T-helper 2 cell treated with Interferon-gamma antibody and Interleukin-4, amounts not matched to agents 100 ng/mL and 5 ng/mL, for 36 hours (primary cell): Measurements from ENCODE around the gene SPATA6. TPM values are rescaled to one million over a fixed set of nuclear protein-coding genes. Genes with fewer than 3 reads are reported as not detected.
"Not testable (repeated sequence)": the region's sequence is repeated elsewhere in the genome, so short reads cannot be mapped to it uniquely, and the experiment has no call there.

Experiments used
- intact Hi-C: fragments of 100-400 bp; cut with micrococcal nuclease; formaldehyde crosslinking; loops from one replicate; pipeline ENCODE4 v1.15.1; 2023
- total RNA-seq: library from RNA; stranded (reverse); gene quantifications from 2 replicates; pipeline ENCODE4 v1.2.3, GENCODE V29; 2022

Gene SPATA6
- 0.27 and 0.52 TPM in 2 replicates for total RNA-seq

GRCh38 chr1:48471691-48472576, at the start of gene SPATA6:
Gene SPATA6, minus strand, starts transcription at chr1:48472204. Its CDS starts 196 bp downstream, at chr1:48472008.
- intact Hi-C loops: loop anchor here (1.0 kb wide), 1 partner anchor 26 kb away; no protein-coding TSS in a partner anchor

DNA sequence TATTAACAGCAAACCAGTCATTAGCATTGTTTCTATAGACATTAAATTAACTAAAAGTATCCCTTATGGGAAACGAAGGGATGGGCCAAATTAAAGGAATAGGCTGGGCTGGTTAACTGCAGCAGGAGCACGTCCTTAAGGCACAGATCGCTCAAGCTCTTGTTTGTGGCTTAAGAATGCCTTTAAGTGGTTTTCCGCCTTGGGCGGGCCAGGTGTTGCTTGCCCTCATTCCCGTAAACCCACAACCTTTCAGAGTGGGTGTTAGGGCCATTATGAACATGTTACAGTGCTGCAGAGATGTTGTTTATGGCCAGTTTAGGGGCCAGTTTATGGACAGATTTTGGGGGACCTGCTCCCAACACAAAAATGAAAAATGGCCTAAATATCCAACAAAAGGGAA, 47.9 kb upstream of the SPATA6 start:
- intact Hi-C loops: not testable (repeated sequence)

GRCh38 chr1:48506870-48507269, 34.9 kb upstream of the SPATA6 start:
- intact Hi-C loops: no loop called here

GRCh38 chr1:48500541-48501450, 28.8 kb upstream of the SPATA6 start:
- intact Hi-C loops: no loop called here

GRCh38 chr1:48499211-48499735, 27.3 kb upstream of the SPATA6 start:
- intact Hi-C loops: loop anchor here (5.0 kb wide), 1 partner anchor 392 kb away; no protein-coding TSS in a partner anchor

- intact Hi-C loops: loop anchor here (1.0 to 5.0 kb wide), 2 partner anchors 26 to 391 kb away; partner anchors contain the start of gene SPATA6
Observed at GRCh38 chr1:48498096-48498791, 26.2 kb upstream of the SPATA6 start.

- intact Hi-C loops: loop anchor here (5.0 kb wide), 1 partner anchor 389 kb away; no protein-coding TSS in a partner anchor
Observed at GRCh38 chr1:48495911-48496310, 23.9 kb upstream of the SPATA6 start.

DNA sequence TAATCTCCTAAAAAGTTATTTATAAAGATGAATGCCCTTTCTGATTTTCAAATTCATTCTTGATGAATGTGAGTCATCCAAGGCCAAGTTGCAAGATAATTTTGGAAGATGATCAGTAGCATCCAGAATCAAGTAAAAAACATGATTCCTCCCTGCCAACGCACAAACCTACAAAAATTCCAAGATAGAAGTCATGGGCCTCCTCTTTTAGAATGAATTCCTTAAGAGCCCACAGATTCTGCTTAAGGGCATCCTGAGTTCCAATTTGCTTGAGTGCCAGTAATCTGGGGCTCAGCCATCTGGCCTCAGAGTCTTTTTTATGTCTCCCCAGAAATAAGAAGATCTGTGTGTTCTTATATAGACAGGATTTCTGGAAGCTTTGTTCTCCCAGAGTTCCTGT, 23.2 kb upstream of the SPATA6 start:
- intact Hi-C loops: loop anchor here (5.0 kb wide), 1 partner anchor 388 kb away; no protein-coding TSS in a partner anchor

DNA sequence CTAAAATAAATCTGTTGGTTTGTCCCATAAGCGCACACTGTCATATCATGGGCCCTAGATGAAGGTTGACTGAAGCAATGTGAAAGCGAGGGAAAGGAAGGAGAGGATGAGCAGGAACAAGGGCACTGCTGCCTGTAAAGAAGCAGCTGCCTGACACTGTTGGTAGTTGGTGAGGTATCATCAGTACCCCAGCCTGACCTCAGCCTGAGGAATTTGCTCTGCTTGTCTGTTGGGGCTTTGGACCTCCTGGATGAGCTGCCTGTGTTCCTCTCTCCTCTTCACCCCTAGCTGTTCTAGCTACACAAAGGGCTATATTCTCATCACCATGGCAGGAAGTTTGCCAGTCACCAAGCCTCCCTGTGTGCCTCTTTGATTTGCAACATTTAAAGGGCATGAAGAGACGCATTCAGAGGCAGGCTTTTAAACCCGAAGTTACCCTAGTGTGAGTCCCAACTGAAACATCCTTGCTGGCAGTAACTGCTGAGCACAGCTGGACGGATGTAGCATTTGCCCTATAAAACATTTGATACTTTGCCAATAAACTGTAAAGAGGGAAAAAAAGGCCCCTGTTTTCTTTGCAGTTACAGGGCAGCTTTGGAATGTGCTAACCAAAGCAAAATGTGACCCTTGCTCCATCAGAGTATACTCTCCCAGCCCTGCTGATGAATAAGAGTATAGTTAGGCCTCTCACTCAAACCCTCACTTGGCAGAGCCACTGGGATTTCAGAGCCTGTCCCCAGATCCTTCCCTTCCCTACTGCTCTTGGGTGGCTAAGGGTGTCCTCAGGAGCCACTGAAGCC, 22.2 kb upstream of the SPATA6 start:
- intact Hi-C loops: no loop called here

- intact Hi-C loops: no loop called here
Observed at GRCh38 chr1:48493041-48493440, 21.0 kb upstream of the SPATA6 start.

DNA sequence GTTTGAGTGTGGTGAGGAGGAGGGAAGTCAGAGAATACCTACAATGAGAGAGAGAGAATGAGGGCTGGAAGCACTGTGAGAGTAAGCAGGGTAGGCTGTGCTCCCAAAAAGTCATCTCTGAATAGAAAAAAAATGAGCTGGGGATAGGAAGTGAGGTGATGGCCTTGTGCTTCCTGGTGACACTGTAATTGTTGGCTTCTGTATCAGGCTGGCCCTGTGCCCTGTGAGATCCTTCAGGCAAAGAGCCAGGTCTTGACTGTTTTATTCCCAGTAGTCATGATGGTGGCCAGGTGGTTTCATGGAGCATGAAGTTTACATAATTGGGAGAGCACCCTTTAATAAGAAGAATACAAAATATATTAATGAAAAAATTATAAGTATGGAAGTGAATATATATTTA, 20.4 kb upstream of the SPATA6 start:
- intact Hi-C loops: no loop called here

DNA sequence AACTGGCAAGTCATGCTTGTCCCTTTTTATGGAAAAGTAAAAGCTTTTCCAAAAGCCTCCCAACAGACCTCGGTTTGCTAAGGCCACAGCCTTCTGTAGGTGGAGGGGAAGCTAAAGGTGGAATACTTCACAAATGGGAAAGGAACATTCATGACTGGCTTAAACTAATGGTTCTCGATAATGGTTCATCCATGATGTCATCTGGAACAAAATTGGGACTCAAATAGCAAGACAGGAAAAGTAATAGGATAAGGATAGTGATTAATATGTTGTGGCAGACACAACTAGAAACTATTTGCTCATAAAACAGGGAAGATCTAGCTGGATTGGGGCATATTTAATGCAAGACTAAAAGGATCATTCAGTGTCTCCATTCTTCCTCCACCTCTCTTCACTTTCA, 16.7 kb upstream of the SPATA6 start:
- intact Hi-C loops: no loop called here

DNA sequence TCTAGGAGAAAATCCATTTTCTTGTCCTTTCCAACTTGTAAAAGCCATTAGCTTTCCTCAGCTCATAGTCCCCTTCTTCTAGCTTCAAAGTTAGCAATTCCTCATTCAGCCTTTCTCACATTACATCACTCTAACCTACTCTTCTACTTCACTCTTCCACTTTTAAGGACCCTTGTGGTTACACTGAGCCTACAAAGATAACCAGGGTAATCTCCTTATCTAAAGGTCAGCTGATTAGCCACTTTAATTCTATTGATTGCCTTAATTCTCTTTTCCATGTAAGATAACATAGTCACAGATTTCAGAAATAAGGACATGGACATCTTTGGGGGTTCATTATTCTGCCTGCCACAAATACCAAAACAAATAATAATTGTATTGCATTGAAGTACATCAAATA, 8.5 kb upstream of the SPATA6 start:
- intact Hi-C loops: no loop called here

DNA sequence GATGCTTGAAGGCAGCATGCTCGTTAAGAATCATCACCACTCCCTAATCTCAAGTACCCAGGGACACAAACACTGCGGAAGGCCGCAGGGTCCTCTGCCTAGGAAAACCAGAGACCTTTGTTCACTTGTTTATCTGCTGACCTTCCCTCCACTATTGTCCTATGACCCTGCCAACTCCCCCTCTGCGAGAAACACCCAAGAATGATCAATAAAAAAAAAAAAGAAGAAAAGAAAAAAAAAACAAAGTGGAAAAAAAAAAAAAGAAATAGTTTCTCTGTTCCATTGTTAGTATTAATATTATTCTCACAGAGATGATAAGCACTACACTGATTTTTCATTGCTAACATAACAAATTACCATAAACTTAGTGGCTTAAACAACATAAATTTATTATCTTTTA, 8.0 kb upstream of the SPATA6 start:
- intact Hi-C loops: not testable (repeated sequence)

- intact Hi-C loops: loop anchor here (1.0 kb wide), 1 partner anchor 26 kb away; no protein-coding TSS in a partner anchor
Observed at GRCh38 chr1:48472638-48473037, 634 bp upstream of the SPATA6 start.

DNA sequence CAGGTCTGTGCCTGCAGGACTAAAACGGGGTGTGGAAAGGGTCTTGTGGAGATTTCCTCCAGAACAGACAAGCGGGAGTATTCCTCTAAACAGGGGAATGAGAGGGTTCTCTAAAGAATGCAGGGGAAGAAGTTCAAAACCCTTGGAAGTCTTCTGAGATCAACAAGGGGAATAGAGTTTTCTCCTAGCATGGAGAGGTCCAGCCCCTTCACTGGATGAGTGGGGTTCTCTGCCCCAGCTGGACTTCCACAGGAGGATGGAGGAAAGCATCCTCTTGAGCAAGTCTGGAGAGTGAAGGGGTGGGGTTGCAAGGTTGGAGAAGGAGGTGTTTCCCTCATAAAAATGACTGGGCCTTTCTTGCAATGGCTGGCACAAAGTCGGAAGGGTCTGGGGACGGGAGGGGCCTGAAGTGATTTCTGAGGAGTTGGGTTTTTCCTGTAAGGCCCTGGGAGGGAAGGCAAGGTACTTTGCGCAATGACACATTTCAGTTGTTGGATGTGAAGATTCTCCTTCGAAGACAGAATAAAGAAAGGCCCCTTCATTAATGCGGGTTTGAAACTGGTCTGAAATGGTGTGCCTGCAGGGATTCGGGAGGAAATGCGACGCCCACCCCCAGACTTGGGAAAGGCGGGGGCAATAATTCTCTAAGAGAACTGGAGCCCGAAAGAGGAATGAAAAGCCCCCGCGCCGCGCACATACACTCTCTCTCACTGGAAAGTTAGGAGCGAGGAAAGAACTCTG, 884 bp downstream of the SPATA6 start:
- intact Hi-C loops: no loop called here

- intact Hi-C loops: no loop called here
Observed at GRCh38 chr1:48470481-48470855, 1.5 kb downstream of the SPATA6 start.

DNA sequence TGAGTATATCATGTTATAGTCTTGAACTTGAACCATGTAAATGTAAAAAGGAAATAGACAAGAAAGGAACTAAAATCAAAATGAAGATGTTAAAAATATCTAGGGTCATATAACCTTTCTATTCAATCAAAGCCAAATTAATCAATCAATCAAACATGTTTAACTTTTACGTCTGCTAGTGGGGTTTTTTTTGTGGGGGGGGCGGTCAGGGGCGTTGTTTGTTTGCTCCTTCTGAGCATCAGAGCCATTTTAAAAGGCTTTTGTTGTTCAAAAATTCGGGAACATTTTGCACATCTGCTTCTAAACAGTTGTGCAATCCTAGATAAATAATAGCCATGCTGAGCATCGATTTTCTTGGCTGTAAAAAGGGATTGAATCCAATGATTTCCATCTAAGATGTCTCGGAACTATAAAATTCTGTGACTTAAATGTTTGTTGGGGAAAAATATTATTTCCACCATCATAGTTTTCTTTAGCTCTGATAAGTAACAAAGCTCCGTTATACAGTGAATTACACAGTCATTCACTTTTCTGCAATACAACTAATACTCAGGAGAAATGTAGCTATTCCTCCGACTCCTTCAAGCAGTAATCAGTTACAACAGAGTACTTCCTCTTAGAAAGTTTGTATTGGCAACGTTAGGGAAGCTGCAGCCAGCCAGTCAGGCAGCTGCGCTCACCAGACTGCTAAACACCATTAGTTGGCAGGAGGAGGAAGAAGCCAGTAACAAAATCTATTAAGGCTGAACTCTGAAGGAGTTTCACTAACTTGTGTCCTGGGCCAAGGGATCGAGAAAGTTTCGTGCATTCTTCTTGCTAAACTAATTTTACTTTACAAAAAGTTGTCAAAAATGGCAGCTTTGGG, 2.2 kb downstream of the SPATA6 start:
- intact Hi-C loops: no loop called here
